Testis (tissue), 3 donors: ENCODE results near the gene MXRA8. TPM values are rescaled to one million over a fixed set of nuclear protein-coding genes. Genes with fewer than 3 reads are reported as not detected.
"Not testable (repeated sequence)": the region's sequence is repeated elsewhere in the genome, so short reads cannot be mapped to it uniquely, and the experiment has no call there.

ENCODE experiments used
- DNase-seq: peaks from one replicate; pipeline ENCODE4 v3.0.0-alpha.2; 2019
- H3K27ac ChIP-seq, 2 donors: fragments of 200-600 bp; sonication (generic); one replicate each; pipeline ENCODE4 v1.5.1; 2019
- H3K27me3 ChIP-seq: fragments of 200-600 bp; sonication (generic); one replicate; pipeline ENCODE4 v1.5.1; 2019
- H3K36me3 ChIP-seq: fragments of 200-600 bp; sonication (generic); one replicate; pipeline ENCODE4 v1.5.1; 2017; ENCODE audit warnings: low read depth; ENCODE audit errors: missing control alignments
- H3K4me1 ChIP-seq: fragments of 200-600 bp; sonication (generic); one replicate; pipeline ENCODE4 v1.5.1; 2019
- H3K4me3 ChIP-seq, 2 donors: fragments of 200-600 bp; sonication (generic); one replicate each; pipeline ENCODE4 v1.5.1; 2017 to 2019
- H3K9me3 ChIP-seq: fragments of 200-600 bp; sonication (generic); one replicate; pipeline ENCODE4 v1.5.1; 2017
- POLR2A ChIP-seq: fragments of 450-650 bp; IDR thresholded peaks from one replicate; pipeline ENCODE4 v1.6.1; 2017; ENCODE audit warnings: antibody characterized with exemption, mild to moderate bottlenecking, moderate library complexity
- WGBS, 2 donors: methylation state at CpG; one replicate each; pipeline ENCODE4 v1.1.5; 2018; 5-methylcytosine and 5-hydroxymethylcytosine counted together
- intact Hi-C: fragments of 100-400 bp; cut with DNase I; formaldehyde crosslinking; loops from one replicate; pipeline ENCODE4 v1.15.1; 2023; ENCODE audit warnings: low total_unique reads
- polyA plus RNA-seq: library from polyadenylated mRNA; stranded (reverse); fragments of 350-450 nt; fragmentation: Illumina TruSeq; extraction: RNeasy Lipid Tissue Mini Kit (QIAGEN cat#74804); gene quantifications from one replicate; pipeline ENCODE4 v1.2.3, GENCODE V29; 2014; ENCODE audit warnings: low read depth, low replicate concordance; ENCODE audit not compliant: insufficient read depth
- total RNA-seq, 2 donors: library from RNA; depleted of rRNA; stranded (reverse); fragments of >200 nt; gene quantifications; one replicate each; pipeline ENCODE4 v1.2.3, GENCODE V29; 2016
- TF ChIP-seq, protein P1 (sequence below), 3 experiments: fragments of 450-650 bp in 2 of 3; fragments of 200-600 bp in 1 of 3; sonication (generic) in 1 of 3; IDR thresholded peaks; one replicate each; pipeline ENCODE4 v1.5.1; 2016 to 2019; ENCODE audit warnings: antibody characterized with exemption in 3 of 3, mild to moderate bottlenecking in 2 of 3, moderate library complexity in 1 of 3

The MXRA8 gene
- total and polyA plus RNA-seq, 3 donors from 2014 or later: 60.2 to 102 (median 63.3) TPM

DNA sequence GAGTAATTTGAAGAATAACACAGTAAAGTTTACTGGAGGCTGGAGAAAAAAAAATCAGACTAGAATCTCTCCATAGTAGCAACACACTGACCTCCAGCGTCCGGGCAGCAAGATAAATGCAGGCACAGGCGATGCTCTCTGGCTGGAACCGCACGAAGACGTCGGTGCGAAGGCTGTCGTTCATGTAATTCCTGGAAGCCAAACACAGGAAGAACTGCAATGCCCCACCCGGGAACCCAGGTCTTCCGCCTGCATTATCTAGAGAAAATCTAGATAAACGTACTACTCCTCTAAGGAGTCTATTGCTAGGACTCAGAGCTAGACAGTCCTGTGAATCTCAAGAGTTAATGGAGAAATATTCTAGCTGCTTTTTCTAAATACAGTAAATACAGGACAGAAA, 32.3 kb upstream of the MXRA8 start:
- H3K36me3 ChIP-seq: no peaks in the 10 kb centered on the region
- H3K4me1 ChIP-seq: no peaks in the 10 kb centered on the region
- TF ChIP-seq POLR2A: no peak
- TF ChIP-seq, protein P1, sequence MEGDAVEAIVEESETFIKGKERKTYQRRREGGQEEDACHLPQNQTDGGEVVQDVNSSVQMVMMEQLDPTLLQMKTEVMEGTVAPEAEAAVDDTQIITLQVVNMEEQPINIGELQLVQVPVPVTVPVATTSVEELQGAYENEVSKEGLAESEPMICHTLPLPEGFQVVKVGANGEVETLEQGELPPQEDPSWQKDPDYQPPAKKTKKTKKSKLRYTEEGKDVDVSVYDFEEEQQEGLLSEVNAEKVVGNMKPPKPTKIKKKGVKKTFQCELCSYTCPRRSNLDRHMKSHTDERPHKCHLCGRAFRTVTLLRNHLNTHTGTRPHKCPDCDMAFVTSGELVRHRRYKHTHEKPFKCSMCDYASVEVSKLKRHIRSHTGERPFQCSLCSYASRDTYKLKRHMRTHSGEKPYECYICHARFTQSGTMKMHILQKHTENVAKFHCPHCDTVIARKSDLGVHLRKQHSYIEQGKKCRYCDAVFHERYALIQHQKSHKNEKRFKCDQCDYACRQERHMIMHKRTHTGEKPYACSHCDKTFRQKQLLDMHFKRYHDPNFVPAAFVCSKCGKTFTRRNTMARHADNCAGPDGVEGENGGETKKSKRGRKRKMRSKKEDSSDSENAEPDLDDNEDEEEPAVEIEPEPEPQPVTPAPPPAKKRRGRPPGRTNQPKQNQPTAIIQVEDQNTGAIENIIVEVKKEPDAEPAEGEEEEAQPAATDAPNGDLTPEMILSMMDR (IDR thresholded peaks at IDR 0.05): no peak
- H3K4me3 ChIP-seq: no peak overlapping the region
- DNase-seq: no peak
- WGBS, 2 donors: 85 to 94% methylated on average over 12 of the region's 12 CpGs
- intact Hi-C loops: no loop called here
- H3K27me3 ChIP-seq: no peaks in the 10 kb centered on the region
- H3K9me3 ChIP-seq: no peaks in the 10 kb centered on the region
- H3K27ac ChIP-seq: no peak overlapping the region

DNA sequence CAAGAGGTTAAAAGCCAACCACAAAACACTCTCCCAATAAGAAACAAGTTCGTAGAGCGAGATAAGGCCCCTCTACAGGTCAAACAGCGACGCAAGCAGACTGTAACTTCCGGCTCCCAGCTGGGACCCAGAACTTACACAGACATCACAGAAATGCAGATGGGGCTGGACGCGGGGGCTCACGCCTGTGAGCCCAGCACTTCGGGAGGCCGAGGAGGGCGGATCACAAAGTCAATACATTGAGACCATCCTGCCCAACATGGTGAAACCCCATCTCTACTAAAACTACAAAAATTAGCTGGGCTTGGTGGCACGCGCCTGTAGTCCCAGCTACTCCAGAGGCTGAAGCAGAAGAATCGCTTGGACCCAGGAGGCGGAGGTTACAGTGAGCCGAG, 29.7 kb upstream of the MXRA8 start:
- WGBS, 2 donors: 96 to 99% methylated on average over 14 to 16 of the region's 16 CpGs

DNA sequence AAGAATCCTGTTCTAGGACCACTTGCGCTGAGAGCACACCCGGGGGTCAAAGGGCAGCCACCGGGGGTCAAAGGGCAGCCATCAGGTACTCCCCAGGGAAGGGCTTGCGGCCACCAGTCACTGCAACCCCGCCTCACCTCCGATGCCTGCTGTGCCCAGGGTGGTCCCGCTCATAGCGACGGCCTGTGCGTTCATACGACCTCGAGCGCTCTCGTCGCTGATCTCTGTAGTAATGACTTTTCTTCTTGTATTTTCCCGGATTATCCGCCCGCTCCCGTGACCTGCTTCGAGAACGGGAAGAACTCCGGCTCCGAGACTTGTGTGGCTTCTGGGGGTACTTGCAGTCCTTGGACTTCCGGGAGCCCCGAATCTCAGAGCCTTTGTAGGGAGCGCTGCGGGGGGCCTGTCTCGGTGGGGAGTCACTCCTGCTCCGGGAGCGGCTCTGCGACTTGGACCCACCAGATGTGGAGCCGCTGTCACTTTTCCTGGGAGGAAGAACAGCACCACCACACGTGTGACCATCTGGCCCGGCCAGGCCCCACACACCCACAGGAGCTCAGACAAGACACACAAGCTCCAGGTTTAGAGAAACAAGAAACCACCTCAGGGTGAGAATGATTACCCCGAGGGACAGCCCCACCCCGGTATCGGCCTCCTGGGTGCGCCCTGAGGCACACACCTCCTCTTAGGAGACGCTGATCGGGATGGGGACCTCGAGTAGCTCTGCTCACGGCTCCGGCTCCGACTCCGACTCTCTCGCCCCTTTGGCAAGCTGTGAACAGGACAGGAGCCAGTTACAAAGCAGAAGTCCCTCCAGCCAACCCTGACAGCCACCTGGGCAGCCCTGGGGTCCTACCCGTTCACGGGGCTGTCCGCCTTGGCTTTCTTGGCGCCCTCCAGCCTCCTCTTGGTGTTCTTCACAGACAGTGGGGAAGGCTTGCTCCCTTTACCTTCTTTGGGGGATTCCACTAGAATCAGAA, 29.0 kb upstream of the MXRA8 start:
- 95% methylated on average over 36 to 47 of the region's 50 CpGs for WGBS, 2 donors
- Histone ChIP-seq H3K36me3 (no peaks in the 10 kb centered on the region), H3K27me3 (no peaks in the 10 kb centered on the region), H3K9me3 (no peaks in the 10 kb centered on the region), H3K4me3 (no peak overlapping the region), H3K4me1 (no peaks in the 10 kb centered on the region), H3K27ac (no peak overlapping the region)
- TF ChIP-seq, protein P1 (IDR thresholded peaks at IDR 0.05): no peak
- no peak for TF ChIP-seq POLR2A
- no peak for DNase-seq
- intact Hi-C loops: no loop called here

More for the DNA sequence above, 29.7 kb upstream of the MXRA8 start:
- H3K27ac ChIP-seq: no peak overlapping the region
- no peaks in the 10 kb centered on the region for H3K4me1 ChIP-seq
- H3K27me3 ChIP-seq: no peaks in the 10 kb centered on the region
- H3K36me3 ChIP-seq: no peaks in the 10 kb centered on the region
- intact Hi-C loops: no loop called here
- H3K4me3 ChIP-seq: no peak overlapping the region
- no peak for DNase-seq
- no peaks in the 10 kb centered on the region for H3K9me3 ChIP-seq
- TF ChIP-seq, protein P1 (IDR thresholded peaks at IDR 0.05): no peak
- no peak for TF ChIP-seq POLR2A

DNA sequence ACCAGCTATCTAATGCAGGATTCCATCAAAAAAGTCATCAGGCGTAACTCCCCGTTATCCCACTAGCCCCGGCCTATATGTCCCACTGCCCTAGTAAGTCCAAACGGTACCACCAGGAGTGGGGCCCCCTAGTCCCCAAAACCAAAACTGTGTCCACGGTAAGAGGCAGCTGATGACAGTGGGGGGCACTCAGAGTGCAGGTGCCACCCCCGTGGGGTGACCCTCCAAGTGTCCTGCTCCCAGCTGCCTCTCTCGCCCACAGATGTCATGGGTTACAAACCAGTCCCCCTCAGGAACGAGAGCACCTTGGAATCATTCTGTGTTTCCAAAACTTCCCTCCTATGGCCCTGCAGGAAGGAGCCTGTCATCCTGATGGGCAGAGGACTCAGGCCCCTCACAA, 27.6 kb upstream of the MXRA8 start:
- TF ChIP-seq POLR2A: no peak
- TF ChIP-seq, protein P1 (IDR thresholded peaks at IDR 0.05): no peak
- intact Hi-C loops: no loop called here
- 82 to 97% methylated on average over 8 of the region's 8 CpGs for WGBS, 2 donors

DNA sequence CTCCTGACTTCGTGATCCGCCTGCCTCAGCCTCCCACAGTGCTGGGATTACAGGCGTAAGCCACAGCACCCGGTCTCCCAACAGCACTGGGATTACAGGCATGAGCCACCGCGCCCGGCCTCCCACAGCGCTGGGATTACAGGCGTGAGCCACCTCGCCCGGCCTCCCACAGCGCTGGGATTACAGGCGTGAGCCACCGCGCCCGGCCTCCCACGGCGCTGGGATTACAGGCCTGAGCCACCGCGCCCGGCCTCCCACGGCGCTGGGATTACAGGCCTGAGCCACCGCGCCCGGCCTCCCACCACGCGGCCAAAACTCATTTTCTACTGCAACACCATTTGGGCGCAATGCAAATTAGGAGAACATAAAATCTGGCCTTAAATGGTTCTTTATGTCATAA, 27.0 kb upstream of the MXRA8 start:
- H3K27ac ChIP-seq, H3K4me3 ChIP-seq, intact Hi-C loops, H3K4me1 ChIP-seq, H3K27me3 ChIP-seq, DNase-seq, H3K36me3 ChIP-seq, H3K9me3 ChIP-seq: not testable (repeated sequence)
- WGBS, 2 donors: 92 to 95% methylated on average over 29 of the region's 29 CpGs

More for the DNA sequence above, 27.6 kb upstream of the MXRA8 start:
- no peaks in the 10 kb centered on the region for H3K4me1 ChIP-seq
- DNase-seq: no peak
- no peaks in the 10 kb centered on the region for H3K27me3 ChIP-seq
- no peak overlapping the region for H3K27ac ChIP-seq
- H3K9me3 ChIP-seq: no peaks in the 10 kb centered on the region
- H3K36me3 ChIP-seq: no peaks in the 10 kb centered on the region
- no peak overlapping the region for H3K4me3 ChIP-seq
